Lower leg skin (tissue), 4 donors: Measurements from ENCODE around the gene BUD31. TPM values are rescaled to one million over a fixed set of nuclear protein-coding genes. Genes with fewer than 3 reads are reported as not detected.
"Not testable (repeated sequence)": the region's sequence is repeated elsewhere in the genome, so short reads cannot be mapped to it uniquely, and the experiment has no call there.

Source experiments
- DNase-seq, 2 donors: peaks; one replicate each; pipeline ENCODE4 v3.0.0-alpha.2; 2019; ENCODE audit warnings: low spot score in 2 of 2
- H3K4me3 ChIP-seq: fragments of 200-600 bp; sonication (generic); 2 replicates; pipeline ENCODE4 v1.5.1; 2017; ENCODE audit warnings: mild to moderate bottlenecking, low read depth; ENCODE audit not compliant: poor library complexity, severe bottlenecking
- POLR2A ChIP-seq, 2 donors: fragments of 450-650 bp; IDR thresholded peaks; one replicate each; pipeline ENCODE4 v1.6.1; 2016 to 2017; ENCODE audit warnings: antibody characterized with exemption in 2 of 2, mild to moderate bottlenecking in 1 of 2, moderate library complexity in 1 of 2
- WGBS, 2 donors: methylation state at CpG; one replicate each; pipeline ENCODE4 v1.1.5; 2018; 5-methylcytosine and 5-hydroxymethylcytosine counted together
- intact Hi-C: fragments of 100-400 bp; cut with DNase I; formaldehyde crosslinking; loops from one replicate; pipeline ENCODE4 v1.15.0; 2023; ENCODE audit warnings: low total_unique reads
- total RNA-seq, 4 donors: library from RNA; depleted of rRNA; stranded (reverse); fragments of >200 nt; gene quantifications; one replicate each; pipeline ENCODE4 v1.1.0, GENCODE V29; 2016
- TF ChIP-seq, protein P1 (sequence below), 3 donors: fragments of 450-650 bp; IDR thresholded peaks; one replicate each; pipeline ENCODE4 v1.5.1; 2016; ENCODE audit warnings: antibody characterized with exemption in 3 of 3, mild to moderate bottlenecking in 3 of 3, moderate library complexity in 2 of 3

Gene BUD31
- total RNA-seq, 4 donors from 2014 or later = 48.2 to 71.0 (median 58.5) TPM

DNA sequence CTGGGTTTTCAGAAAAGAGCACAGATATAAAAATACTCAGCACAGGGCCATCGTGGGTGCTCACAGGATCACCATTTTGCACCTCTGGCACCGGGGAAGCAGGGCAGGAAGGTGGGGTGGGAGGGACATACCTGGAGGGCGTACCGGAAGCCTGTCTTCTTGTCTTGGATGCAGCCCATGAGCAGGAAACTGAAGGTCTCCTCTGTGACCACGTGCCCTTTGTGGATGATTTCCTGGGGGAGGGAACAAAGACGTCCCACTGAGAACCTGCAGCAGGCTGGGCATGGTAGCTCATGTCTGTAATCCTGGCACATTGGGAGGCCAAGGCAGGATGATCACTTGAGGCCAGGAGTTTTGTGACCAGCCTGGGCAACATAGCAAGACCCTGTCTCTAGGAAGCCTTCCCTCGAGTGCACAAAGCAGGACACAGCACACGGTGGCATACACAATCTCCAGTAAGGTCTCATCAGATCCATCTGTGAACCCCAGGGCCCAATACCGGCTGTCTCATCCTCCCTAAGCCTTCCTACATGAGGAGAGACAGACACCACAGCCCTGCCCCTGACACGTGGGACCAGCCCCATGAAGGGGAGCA lies 20.3 kb downstream of the BUD31 start:
- DNase-seq = no peak

DNA sequence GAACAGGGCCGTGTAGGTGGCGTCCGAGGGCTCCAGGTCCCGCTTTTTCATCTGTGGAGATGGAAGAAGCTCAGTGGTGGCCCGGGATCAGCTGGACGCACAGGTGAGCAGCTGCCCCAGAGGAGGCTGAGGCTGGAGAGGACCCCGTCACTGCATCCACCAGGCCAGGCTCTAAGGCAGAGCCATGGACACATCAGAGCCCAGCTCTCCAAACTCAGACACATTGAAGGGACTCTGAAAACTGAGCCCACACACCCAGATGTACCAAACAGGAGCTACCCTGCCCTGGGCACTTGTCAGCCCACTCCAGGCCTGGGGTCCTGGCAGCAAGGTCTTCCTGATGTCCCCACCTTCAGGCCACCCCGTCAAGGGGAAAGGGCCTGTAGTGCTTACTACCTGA lies 21.0 kb downstream of the BUD31 start:
- WGBS, 2 donors = 89 to 92% methylated on average over 8 of the region's 8 CpGs

More for the DNA sequence above, 20.3 kb downstream of the BUD31 start:
- intact Hi-C loops = no loop called here
- H3K4me3 ChIP-seq = no peak overlapping the region
- TF ChIP-seq POLR2A (IDR thresholded peaks at IDR 0.05) = no peak
- TF ChIP-seq, protein P1, sequence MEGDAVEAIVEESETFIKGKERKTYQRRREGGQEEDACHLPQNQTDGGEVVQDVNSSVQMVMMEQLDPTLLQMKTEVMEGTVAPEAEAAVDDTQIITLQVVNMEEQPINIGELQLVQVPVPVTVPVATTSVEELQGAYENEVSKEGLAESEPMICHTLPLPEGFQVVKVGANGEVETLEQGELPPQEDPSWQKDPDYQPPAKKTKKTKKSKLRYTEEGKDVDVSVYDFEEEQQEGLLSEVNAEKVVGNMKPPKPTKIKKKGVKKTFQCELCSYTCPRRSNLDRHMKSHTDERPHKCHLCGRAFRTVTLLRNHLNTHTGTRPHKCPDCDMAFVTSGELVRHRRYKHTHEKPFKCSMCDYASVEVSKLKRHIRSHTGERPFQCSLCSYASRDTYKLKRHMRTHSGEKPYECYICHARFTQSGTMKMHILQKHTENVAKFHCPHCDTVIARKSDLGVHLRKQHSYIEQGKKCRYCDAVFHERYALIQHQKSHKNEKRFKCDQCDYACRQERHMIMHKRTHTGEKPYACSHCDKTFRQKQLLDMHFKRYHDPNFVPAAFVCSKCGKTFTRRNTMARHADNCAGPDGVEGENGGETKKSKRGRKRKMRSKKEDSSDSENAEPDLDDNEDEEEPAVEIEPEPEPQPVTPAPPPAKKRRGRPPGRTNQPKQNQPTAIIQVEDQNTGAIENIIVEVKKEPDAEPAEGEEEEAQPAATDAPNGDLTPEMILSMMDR (IDR thresholded peaks at IDR 0.05) = no peak
- WGBS, 2 donors = 85% methylated on average over 10 of the region's 10 CpGs

DNA sequence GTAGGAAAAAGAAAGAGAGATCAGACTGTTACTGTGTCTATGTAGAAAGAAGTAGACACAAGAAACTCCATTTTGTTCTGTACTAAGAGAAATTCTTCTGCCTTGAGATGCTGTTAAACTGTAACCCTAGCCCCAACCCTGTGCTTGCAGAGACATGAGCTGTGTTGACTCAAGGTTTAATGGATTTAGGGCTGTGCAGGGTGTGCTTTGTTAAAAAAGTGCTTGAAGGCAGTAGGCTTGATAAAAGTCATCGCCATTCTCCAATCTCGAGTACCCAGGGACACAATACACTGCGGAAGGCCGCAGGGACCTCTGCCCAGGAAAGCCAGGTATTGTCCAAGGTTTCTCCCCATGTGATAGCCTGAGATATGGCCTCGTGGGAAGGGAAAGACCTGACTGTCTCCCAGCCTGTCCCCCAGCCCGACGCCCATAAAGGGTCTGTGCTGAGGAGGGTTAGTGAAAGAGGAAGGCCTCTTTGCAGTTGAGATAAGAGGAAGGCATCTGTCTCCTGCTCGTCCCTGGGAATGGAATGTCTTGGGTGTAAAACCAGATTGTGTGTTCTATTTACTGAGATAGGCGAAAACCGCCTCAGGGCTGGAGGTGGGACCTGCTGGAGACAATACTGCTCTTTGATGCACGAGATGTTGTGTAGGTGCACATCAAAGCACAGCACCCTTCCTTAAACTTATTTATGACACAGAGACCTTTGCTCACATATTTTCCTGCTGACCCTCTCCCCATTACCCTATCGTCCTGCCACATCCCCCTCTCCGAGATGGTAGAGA lies 23.2 kb downstream of the BUD31 start:
- DNase-seq, intact Hi-C loops, H3K4me3 ChIP-seq: not testable (repeated sequence)
- 78 to 79% methylated on average over 13 of the region's 13 CpGs for WGBS, 2 donors

More for the DNA sequence above, 21.0 kb downstream of the BUD31 start:
- no peak overlapping the region for H3K4me3 ChIP-seq
- intact Hi-C loops = no loop called here
- no peak for DNase-seq
- TF ChIP-seq, protein P1 (IDR thresholded peaks at IDR 0.05) = no peak
- no peak for TF ChIP-seq POLR2A (IDR thresholded peaks at IDR 0.05)

DNA sequence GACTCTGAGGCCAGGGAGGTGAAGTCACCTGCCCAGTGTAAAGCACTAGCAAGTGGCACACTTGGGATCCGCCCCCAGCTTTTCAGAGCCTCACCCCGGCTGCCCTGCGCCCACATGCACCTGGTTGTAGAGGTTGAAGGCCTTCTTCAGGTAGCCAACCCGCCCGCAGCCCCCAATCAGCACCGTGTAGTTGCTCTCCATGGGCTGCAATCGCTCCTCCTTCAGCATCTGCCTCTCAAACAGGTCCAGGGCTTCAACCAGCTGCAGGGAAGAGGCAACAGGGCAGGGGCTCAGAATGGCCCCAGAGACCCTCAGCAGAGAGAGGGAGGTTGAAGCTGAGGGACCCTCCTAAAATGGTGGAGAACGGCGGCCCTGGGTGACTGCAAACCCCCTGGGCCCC lies 24.4 kb downstream of the BUD31 start:
- DNase-seq = no peak
- 93 to 95% methylated on average over 9 of the region's 9 CpGs for WGBS, 2 donors
- intact Hi-C loops = no loop called here
- TF ChIP-seq, protein P1 (IDR thresholded peaks at IDR 0.05) = no peak
- TF ChIP-seq POLR2A (IDR thresholded peaks at IDR 0.05) = no peak
- H3K4me3 ChIP-seq = no peak overlapping the region

DNA sequence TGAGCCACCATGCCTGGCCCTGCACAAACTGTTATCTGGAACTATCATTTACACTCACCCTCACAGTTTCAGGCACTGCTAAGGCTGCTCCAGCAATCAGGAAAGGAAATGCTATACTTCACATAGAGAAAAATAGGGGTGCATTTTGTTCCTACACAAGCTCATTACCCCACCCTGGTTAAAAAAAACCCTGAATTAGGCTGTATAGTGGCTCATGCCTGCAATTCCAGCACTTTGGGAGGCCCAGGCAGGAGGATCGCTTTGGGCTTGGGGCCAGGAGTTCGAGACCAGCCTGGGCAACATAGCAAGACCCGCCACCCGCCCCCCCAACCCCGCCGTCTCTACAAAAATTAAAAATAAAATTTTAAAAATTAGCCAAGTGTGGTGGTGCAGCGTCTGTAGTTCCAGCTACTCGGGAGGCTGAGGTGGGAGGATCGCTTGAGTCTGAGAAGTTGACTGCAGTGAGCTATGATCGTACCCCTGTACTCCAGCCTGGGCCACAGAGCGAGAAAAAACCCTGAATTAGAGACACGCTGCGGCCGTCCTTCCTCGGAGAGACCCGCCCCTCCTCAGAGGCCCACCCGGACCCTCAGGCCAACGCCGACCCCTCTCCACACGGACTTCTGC lies 29.3 kb downstream of the BUD31 start:
- intact Hi-C loops = no loop called here
- TF ChIP-seq POLR2A (IDR thresholded peaks at IDR 0.05) = no peak
- TF ChIP-seq, protein P1 (IDR thresholded peaks at IDR 0.05) = no peak
- no peak for DNase-seq
- H3K4me3 ChIP-seq = peak overlapping the region; percentile 71
- 20% methylated on average over 20 of the region's 20 CpGs for WGBS, 2 donors
